Measurements from ENCODE around the gene PRR22. TPM values are rescaled to one million over a fixed set of nuclear protein-coding genes. Genes with fewer than 3 reads are reported as not detected.
"Not testable (repeated sequence)": the region's sequence is repeated elsewhere in the genome, so short reads cannot be mapped to it uniquely, and the experiment has no call there.

Gene PRR22
- total and polyA plus RNA-seq, 5 donors: 0.74 to 1.7 (median 0.86) TPM

DNA sequence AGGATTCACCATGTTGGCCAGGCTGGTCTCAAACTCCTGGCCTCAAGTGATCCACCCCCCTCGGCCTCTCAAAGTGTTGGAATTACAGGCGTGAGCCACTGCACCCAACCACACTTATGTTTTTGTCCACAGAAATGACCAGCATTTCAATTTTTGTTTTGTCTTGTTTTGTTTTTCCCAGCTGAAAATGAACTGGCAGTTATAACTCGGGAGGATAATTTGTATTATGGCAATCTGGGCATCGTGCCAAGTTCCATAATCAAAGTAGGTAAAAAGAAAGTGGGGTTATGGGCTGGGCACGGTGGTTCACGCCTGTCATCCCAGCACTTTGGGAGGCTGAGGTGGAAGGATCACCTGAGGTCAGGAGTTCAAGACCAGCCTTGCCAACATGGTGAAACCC lies 35.6 kb downstream of the PRR22 start:
- DNase-seq; H3K4me1 ChIP-seq (ENCODE audit: control insufficient read depth, insufficient read depth, low read length); H3K27me3 ChIP-seq (ENCODE audit: control insufficient read depth, insufficient read depth); ATAC-seq; H3K9me3 ChIP-seq (ENCODE audit: control insufficient read depth, low read length); H3K4me3 ChIP-seq (ENCODE audit: low read length); H3K27ac ChIP-seq (ENCODE audit: low read length); intact Hi-C loops (cut with DNase I): not testable (repeated sequence)
- 37% methylated on average over 6 of the region's 6 CpGs for WGBS

DNA sequence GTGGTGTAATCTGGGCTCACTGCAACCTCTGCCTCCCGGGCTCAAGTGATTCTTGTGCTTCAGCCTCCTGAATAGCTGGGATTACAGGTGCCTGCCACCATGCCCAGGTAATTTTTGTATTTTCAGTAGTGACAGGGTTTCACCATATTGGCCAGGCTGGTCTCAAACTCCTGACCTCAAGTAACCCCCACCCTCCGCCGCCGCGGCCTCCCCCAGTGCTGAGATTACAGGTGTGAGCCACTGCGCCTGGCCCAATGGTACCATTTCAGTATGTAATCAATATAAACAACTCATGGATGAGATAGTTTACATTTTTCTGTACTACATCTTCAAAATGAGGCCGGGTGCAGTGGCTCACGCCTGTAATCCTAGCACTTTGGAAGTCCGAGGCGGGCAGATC lies 39.5 kb downstream of the PRR22 start:
- H3K4me1 ChIP-seq (ENCODE audit: control insufficient read depth, insufficient read depth, low read length); H3K9me3 ChIP-seq (ENCODE audit: control insufficient read depth, low read length); DNase-seq; intact Hi-C loops (cut with DNase I); ATAC-seq; H3K4me3 ChIP-seq (ENCODE audit: low read length); H3K27ac ChIP-seq (ENCODE audit: low read length); H3K27me3 ChIP-seq (ENCODE audit: control insufficient read depth, insufficient read depth): not testable (repeated sequence)
- whole genome bisulfite sequencing: 77% methylated on average over 10 of the region's 10 CpGs

- Histone ChIP-seq H3K27ac (ENCODE audit: low read length) (no peak overlapping the region), H3K4me1 (ENCODE audit: control insufficient read depth, insufficient read depth, low read length) (no peaks in the 10 kb centered on the region), H3K4me3 (ENCODE audit: low read length) (no peak overlapping the region), H3K9me3 (ENCODE audit: control insufficient read depth, low read length) (no peaks in the 10 kb centered on the region), H3K27me3 (ENCODE audit: control insufficient read depth, insufficient read depth) (no peaks in the 10 kb centered on the region)
- intact Hi-C loops (cut with DNase I): no loop called here
- no peak for DNase-seq
- ATAC-seq: no peak
These were observed 40.9 kb downstream of the PRR22 start for GRCh38 chr19:5743630-5744029.

GRCh38 chr19:5742051-5742450 lies 42.5 kb downstream of the PRR22 start:
- DNase-seq (no peak), ATAC-seq (no peak)
- 86% methylated on average over 19 of the region's 19 CpGs for WGBS
- Histone ChIP-seq H3K27ac (ENCODE audit: low read length) (no peak overlapping the region), H3K9me3 (ENCODE audit: control insufficient read depth, low read length) (no peaks in the 10 kb centered on the region), H3K27me3 (ENCODE audit: control insufficient read depth, insufficient read depth) (no peaks in the 10 kb centered on the region), H3K4me3 (ENCODE audit: low read length) (no peak overlapping the region), H3K4me1 (ENCODE audit: control insufficient read depth, insufficient read depth, low read length) (no peaks in the 10 kb centered on the region)
- intact Hi-C loops (cut with DNase I): no loop called here

DNA sequence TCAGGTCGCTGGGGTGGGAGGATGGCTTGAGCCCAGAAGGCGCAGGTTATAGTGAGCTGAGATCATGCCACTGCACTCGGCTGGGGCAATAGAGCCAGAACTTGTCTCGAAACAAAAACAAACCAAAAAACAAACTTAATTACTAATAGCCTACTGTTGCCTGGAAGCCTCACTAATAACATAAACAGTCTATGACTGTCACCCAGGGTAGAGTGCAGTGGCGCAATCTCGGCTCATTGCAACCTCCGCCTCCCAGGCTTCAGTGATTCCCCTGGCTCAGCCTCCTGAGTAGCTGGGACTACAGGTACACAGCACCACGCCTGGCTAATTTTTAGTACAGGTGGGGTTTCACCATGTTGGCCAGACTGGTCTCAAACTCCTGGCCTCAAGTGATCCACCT lies 46.1 kb downstream of the PRR22 start:
- no peaks in the 10 kb centered on the region for H3K4me1 ChIP-seq (ENCODE audit: control insufficient read depth, insufficient read depth, low read length)
- DNase-seq (no peak), ATAC-seq (no peak)
- H3K4me3 ChIP-seq (ENCODE audit: low read length): no peak overlapping the region
- H3K27me3 ChIP-seq (ENCODE audit: control insufficient read depth, insufficient read depth): no peaks in the 10 kb centered on the region
- no peaks in the 10 kb centered on the region for H3K9me3 ChIP-seq (ENCODE audit: control insufficient read depth, low read length)
- WGBS: 78% methylated on average over 8 of the region's 8 CpGs
- no peak overlapping the region for H3K27ac ChIP-seq (ENCODE audit: low read length)
- intact Hi-C loops (cut with DNase I): no loop called here

DNA sequence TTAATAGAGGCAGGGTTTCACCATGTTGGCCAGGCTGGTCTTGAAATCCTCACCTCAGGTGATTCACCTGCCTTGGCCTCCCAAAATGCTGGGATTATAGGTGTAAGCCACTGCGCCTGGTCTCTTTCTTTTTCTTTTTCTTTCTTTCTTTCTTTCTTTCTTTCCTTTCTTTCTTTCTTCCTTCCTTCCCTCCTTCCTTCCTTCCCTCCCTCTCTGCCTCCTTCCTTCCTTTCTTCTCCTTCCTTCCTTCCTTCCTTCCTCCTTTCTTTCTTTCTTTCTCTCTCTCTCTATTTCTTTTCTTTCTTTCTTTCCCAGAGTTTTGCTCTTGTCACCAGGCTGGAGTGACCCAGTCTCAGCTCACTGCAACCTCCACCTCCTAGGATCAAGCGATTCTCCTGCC lies 51.4 kb downstream of the PRR22 start:
- ATAC-seq: not testable (repeated sequence)

More for the DNA sequence above, 51.4 kb downstream of the PRR22 start:
- 81% methylated on average over 2 of the region's 2 CpGs for WGBS
- H3K9me3 ChIP-seq (ENCODE audit: control insufficient read depth, low read length); H3K4me1 ChIP-seq (ENCODE audit: control insufficient read depth, insufficient read depth, low read length); intact Hi-C loops (cut with DNase I); H3K27me3 ChIP-seq (ENCODE audit: control insufficient read depth, insufficient read depth); DNase-seq; H3K4me3 ChIP-seq (ENCODE audit: low read length); H3K27ac ChIP-seq (ENCODE audit: low read length): not testable (repeated sequence)

Other genes starting within 250 kb of the PRR22 start
- gene TINCR, start 216.8 kb downstream of the PRR22 start, total RNA-seq: under 1 TPM in 3 of 4 donors, not detected in 1; 0.06 to 0.11 (median 0.08) TPM
- 0.34 TPM for gene TINCR, start 216.8 kb downstream of the PRR22 start, polyA plus RNA-seq
- gene SAFB2, start 162.0 kb downstream of the PRR22 start, total RNA-seq: 10 to 100 TPM; 53.3 to 68.8 (median 63.1) TPM
- 43.6 TPM for gene SAFB2, start 162.0 kb downstream of the PRR22 start, polyA plus RNA-seq
- gene SAFB, start 161.7 kb downstream of the PRR22 start, total RNA-seq: 10 to 100 TPM; 50.5 to 65.0 (median 61.8) TPM
- gene SAFB, start 161.7 kb downstream of the PRR22 start, polyA plus RNA-seq: 48.4 TPM
- gene MICOS13, start 104.2 kb downstream of the PRR22 start, total RNA-seq: 100 to 1,000 TPM; 132 to 175 (median 149) TPM
- gene MICOS13, start 104.2 kb downstream of the PRR22 start, polyA plus RNA-seq: 296 TPM
- 1 to 10 TPM; 4.3 to 7.1 (median 6.8) TPM for gene HSD11B1L, start 103.7 kb downstream of the PRR22 start, total RNA-seq
- 9.8 TPM for gene HSD11B1L, start 103.7 kb downstream of the PRR22 start, polyA plus RNA-seq
- gene RPL36, start 94.5 kb downstream of the PRR22 start, total RNA-seq: 100 to 1,000 TPM; 451 to 525 (median 478) TPM
- 727 TPM for gene RPL36, start 94.5 kb downstream of the PRR22 start, polyA plus RNA-seq
- 10 to 100 TPM; 55.4 to 66.2 (median 59.3) TPM for gene LONP1, start 64.6 kb downstream of the PRR22 start, total RNA-seq
- 60.3 TPM for gene LONP1, start 64.6 kb downstream of the PRR22 start, polyA plus RNA-seq
- not detected for gene CATSPERD, start 64.1 kb downstream of the PRR22 start, total RNA-seq
- gene CATSPERD, start 64.1 kb downstream of the PRR22 start, polyA plus RNA-seq: not detected
- gene DUS3L, start 6.4 kb upstream of the PRR22 start, total RNA-seq: 10 to 100 TPM; 16.0 to 27.3 (median 19.7) TPM
- 15.5 TPM for gene DUS3L, start 6.4 kb upstream of the PRR22 start, polyA plus RNA-seq
- gene NRTN, start 20.3 kb upstream of the PRR22 start, total RNA-seq: 10 to 100 TPM; 31.6 to 57.1 (median 52.5) TPM
- gene NRTN, start 20.3 kb upstream of the PRR22 start, polyA plus RNA-seq: 31.7 TPM
- gene FUT6, start 55.0 kb upstream of the PRR22 start, total RNA-seq: not detected
- gene FUT6, start 55.0 kb upstream of the PRR22 start, polyA plus RNA-seq: not detected
- not detected for gene FUT3, start 66.7 kb upstream of the PRR22 start, total RNA-seq
- gene FUT3, start 66.7 kb upstream of the PRR22 start, polyA plus RNA-seq: not detected
- not detected for gene FUT5, start 85.8 kb upstream of the PRR22 start, total RNA-seq
- gene FUT5, start 85.8 kb upstream of the PRR22 start, polyA plus RNA-seq: not detected
- gene NDUFA11, start 119.0 kb upstream of the PRR22 start, total RNA-seq: 100 to 1,000 TPM; 515 to 756 (median 624) TPM
- gene NDUFA11, start 119.0 kb upstream of the PRR22 start, polyA plus RNA-seq: 1,214 TPM
- gene VMAC, start 120.1 kb upstream of the PRR22 start, total RNA-seq: 1 to 10 TPM; 1.9 to 5.8 (median 3.8) TPM
- 3.6 TPM for gene VMAC, start 120.1 kb upstream of the PRR22 start, polyA plus RNA-seq
- gene CAPS, start 129.5 kb upstream of the PRR22 start, total RNA-seq: 10 to 100 TPM in 2 of 4 donors, 1 to 10 TPM in 2; 8.9 to 14.2 (median 9.9) TPM
- 7.1 TPM for gene CAPS, start 129.5 kb upstream of the PRR22 start, polyA plus RNA-seq
- 10 to 100 TPM; 54.8 to 73.8 (median 67.7) TPM for gene RANBP3, start 193.4 kb upstream of the PRR22 start, total RNA-seq
- gene RANBP3, start 193.4 kb upstream of the PRR22 start, polyA plus RNA-seq: 49.6 TPM